ENCODE data around the gene C20orf204.
"Not testable (repeated sequence)": the region's sequence is repeated elsewhere in the genome, so short reads cannot be mapped to it uniquely, and the experiment has no call there.

C20orf204 gene, protein sequence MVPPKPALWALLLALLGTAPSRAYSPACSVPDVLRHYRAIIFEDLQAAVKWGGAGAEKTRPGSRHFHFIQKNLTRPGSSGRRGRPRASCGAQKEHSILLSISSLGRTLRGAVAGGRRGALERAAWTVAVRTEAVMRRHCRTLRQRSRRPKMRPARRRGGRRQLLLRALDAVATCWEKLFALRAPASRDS

GRCh38 chr20:64035933-64036345 lies at the start of gene C20orf204:
Gene C20orf204 (plus strand): TSS chr20:64036182. CDS start chr20:64036324, 142 bp downstream.
- DNase-seq, result no peak

DNA sequence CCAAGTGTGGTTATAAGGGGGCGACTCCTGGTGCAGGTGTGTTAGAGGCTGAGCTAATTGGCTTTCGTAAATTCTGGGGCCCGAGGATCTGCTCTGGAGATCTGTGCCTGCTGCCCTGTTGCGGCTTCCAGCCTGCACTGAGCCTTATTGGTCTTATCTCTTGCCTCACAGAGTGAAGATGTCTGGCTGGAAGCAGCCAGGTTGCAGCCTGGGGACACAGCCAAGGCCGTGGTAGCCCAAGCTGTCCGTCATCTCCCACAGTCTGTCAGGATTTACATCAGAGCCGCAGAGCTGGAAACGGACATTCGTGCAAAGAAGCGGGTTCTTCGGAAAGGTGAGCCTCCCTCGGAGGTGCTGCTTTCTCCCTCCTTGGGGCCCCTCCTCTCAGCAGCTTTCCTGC lies 35.1 kb upstream of the C20orf204 start:
- no peak for DNase-seq

DNA sequence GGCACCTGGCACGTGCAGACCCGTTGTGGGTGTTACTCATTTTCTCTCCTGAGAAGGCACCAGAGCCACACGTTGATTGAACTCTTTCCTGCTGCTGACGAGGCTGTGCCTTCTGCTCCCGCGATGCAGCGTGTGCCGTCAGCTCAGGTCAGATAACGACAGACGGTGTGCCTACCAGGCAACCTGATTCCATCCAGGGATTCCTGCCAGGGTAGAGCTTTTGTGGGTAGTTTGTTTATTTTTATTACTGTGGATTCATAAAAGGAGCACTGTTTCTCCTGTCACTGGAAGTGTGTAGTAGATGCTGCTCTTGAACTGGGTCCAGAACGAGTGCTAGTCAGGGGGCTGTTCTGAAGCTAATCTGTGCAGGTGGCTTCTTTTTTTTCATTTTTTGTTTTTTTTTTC lies 34.4 kb upstream of the C20orf204 start:
- no peak for DNase-seq

GRCh38 chr20:64003960-64004725 lies 31.8 kb upstream of the C20orf204 start:
- no peak for DNase-seq

GRCh38 chr20:64005394-64005793 lies 30.6 kb upstream of the C20orf204 start:
- no peak for DNase-seq

DNA sequence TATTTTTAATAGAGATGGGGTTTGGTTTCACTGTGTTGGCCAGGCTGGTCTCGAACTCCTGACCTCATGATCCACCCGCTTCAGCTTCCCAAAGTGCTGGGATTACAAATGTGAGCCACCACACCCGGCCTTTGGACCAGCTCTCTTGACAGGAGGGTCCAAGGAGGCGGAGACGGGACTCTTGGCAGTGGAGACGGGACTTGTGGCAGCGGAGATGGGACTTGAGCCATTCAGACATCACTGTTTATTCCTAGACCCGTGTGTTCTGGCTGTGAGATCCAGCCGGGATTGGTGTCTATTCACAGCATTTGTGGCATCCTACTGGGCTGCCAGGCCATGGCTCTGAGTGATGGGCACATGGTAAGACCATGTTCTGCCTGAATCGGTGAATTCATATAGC lies 29.5 kb upstream of the C20orf204 start:
- DNase-seq, result no peak

GRCh38 chr20:64006902-64007301 lies 29.1 kb upstream of the C20orf204 start:
- DNase-seq, result no peak

GRCh38 chr20:64009811-64010387 lies 26.1 kb upstream of the C20orf204 start:
- no peak for DNase-seq

DNA sequence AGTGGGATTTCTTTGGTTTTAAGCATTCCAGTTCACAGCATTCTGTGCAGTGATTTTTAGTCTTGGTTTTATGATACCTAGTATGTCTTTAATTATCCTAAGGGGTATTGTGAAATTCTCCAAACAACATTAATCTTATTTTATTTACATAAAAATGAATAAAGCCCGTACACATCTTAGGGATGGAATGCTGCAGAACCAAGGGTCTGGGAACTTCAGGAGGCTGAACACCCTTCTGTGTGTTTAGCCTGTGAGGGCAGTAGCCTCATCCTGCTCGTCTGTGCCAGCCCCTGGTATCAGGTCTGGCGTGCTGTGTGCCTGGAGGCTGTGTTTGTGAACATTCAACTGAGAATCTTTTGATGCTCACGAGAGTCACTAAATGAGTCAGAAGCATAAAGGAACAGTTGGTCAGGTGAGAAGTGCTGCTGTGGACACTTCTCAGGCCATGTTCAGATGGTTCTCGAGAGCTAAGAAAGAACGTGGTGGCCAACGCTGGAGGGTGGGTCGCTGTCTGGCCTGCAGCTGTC lies 25.2 kb upstream of the C20orf204 start:
- DNase-seq, result no peak

DNA sequence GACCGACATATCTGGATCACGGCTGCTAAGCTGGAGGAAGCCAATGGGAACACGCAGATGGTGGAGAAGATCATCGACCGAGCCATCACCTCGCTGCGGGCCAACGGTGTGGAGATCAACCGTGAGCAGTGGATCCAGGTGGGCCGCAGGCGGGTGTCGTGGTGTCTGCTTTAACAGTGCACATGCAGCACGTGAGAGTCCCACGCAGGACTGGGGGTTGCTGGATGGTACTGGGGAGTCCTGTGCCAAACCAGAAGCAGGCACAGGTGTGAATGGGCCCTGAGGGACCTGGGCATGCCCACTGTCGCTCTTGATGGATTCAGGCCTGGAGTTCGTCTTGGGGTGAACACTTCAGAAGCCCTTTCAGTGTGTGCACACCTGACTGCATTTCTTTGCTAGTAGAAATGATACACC lies 24.6 kb upstream of the C20orf204 start:
- no peak for DNase-seq

- not testable (repeated sequence) for DNase-seq
Observed at GRCh38 chr20:64012385-64013154, 23.4 kb upstream of the C20orf204 start.

DNA sequence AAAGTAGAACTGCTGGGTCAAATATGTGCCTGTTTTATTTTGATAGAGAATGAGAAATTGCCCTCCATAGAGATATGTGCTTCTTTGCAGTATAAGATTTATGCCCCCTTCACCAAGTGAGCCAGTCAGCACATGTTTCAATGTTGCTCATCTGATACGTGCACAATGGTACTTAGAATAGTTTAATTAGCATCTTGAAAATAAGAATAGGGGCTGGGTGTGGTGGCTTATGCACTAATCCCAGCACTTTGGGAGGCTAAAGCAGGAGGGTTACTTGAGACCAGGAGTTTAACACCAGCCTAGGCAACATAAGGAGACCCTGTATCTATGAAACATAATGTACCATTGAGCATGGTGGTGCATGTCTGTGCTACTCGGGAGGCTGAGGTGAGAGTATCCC lies 20.3 kb upstream of the C20orf204 start:
- no peak for DNase-seq

- DNase-seq, result no peak
Observed at GRCh38 chr20:64021124-64021975, 14.6 kb upstream of the C20orf204 start.

- DNase-seq, result no peak
Observed at GRCh38 chr20:64022671-64023360, 13.2 kb upstream of the C20orf204 start.

DNA sequence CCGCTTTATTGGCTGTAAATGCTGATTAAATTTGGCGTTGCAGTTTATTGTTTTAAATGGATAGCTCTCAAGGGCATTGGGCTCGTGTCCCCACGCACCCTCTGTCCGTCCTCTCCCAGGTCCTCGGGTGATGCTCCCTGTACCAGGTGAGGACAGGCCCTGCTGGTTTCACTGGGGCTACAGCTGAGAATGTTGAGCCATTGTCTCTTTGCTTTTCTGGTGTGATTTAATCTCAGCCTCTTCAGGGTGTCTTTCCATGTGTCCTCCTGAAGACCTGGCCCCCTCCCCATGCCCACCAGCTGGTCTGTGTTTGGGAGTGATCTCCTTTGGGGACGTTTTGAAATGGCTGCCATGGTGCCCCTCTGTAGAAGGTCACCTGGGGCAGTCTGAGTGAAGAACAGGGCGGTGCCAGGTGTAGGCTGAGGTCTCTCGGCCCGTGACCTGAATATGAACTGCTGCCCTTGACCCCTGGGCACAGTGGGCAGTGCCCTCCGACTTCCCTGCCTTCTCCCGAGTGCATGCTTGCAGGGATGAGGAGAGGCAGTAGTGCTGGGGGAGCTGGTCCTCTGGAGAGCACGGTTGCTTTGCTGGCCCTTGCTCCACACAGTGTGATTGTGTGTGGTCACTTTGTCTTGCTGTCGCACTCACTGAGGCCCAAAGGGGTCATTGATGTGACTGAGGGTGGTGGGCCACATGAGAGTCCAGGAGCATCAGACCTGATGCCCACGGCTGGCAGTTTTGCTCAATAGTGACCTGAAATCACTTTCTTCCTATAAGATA lies 12.4 kb upstream of the C20orf204 start:
- no peak for DNase-seq

DNA sequence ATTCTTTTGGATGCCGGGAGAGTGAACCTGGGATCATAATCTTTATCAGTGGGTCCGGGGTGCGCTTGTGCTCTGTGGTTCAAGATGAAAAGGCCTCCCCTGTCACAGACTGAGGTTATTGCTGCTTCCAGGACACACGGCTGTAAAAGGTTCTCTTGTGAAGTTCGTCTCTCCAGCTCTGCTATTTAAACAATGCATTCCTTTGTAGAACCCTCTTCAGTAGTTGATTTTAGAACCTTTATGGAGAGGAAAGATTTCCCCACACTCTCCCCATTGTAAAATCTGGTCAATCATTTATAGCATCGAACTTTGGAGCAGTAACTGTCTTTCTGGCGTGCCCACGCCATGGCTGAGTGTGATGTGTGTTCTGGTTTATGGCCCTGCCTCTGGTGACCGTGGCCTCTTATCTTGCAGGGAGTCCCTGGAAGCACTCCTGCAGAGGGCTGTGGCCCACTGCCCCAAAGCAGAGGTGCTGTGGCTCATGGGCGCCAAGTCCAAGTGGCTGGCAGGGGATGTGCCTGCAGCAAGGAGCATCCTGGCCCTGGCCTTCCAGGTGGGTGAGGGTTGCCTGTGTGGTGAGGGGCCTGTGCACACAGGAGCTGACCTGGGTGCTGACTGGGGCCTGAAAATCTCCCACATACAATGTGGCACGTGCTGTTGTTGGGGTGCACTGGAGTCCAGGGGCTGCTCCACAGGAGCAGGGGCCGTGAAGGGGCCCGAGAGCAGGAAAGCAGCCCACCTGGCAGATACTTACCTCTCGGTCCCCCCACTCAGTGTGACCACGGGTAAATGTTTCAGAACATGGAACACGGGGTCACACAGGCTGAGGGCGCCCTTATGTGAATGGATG lies 11.6 kb upstream of the C20orf204 start:
- DNase-seq, result no peak

DNA sequence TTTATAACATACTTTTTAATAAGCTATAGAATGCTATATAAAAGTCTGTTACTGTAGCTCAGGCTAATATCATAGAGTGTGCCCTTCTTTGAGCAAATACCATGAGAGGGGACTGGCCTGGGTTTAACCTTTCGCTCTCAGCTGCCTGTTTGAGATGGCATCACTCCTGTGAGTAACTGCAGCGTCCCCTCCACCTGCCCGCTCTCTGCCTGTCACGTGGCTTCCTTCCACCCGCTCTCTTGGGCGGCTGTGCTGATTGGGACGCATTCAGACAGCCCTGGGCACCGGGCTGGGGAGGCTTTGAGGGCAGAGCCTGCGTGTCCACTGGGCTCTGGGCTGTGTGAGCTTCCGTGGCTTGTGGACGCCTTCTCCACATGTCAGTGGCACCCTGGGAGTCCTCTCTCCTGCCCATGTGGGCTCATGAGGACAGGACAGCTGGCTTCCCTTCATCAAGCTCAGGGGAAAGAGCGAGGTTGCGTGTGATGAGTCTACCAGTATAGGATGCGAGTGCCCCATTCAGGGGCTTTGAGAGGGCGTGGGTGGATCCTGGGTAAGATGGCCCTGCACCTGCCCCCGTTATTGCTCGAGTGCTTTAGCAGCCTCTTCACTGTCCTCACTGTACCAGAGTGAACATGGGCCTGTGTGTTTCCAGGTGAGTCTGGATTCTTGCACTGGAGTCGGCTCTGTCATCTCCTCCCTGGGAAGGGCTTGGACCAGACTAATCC lies 10.7 kb upstream of the C20orf204 start:
- no peak for DNase-seq

DNA sequence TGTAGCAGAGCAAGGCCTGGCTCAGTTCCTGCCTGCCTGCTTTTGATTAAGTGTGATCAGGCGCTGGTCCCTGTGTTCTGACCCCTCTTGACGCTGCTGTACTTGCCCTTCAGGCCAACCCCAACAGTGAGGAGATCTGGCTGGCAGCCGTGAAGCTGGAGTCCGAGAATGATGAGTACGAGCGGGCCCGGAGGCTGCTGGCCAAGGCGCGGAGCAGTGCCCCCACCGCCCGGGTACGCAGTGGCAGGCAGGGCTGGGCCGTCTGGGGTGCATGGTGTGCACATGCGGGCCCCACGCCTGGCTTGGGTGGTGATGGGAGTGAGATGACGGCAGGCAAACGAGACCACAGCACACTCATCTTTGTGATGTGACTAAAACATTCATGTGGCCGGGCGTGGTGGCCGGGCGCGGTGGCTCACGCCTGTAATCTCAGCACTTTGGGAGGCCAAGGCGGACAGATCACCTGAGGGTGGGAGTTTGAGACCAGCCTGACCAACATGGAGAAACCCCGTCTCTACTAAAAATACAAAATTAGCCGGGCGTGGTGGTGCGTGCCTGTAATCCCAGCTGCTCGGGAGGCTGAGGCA lies 10.1 kb upstream of the C20orf204 start:
- DNase-seq, result no peak
